ENCODE data around the gene LCN1. TPM values are rescaled to one million over a fixed set of nuclear protein-coding genes. Genes with fewer than 3 reads are reported as not detected.

The LCN1 gene
- total RNA-seq, 2 donors from 2014 or later, result not detected

GRCh38 chr9:135567311-135567710, 46.1 kb downstream of the LCN1 start:
- no peak overlapping the region for H3K4me3 ChIP-seq
- no peak for DNase-seq
- no peak overlapping the region for H3K9ac ChIP-seq (ENCODE audit: low read depth in 2 of 2, low read length in 2 of 2)
- no peak for TF ChIP-seq CTCF (IDR thresholded peaks at IDR 0.05)
- no peaks in the 10 kb centered on the region for H3K27me3 ChIP-seq
- H3K4me1 ChIP-seq, result no peaks in the 10 kb centered on the region
- H3K36me3 ChIP-seq, result no peaks in the 10 kb centered on the region
- H3K27ac ChIP-seq, result no peak overlapping the region
- H3K9me3 ChIP-seq, result no peaks in the 10 kb centered on the region
- intact Hi-C loops (cut with DNase I), result no loop called here

GRCh38 chr9:135568026-135568425, 46.8 kb downstream of the LCN1 start:
- Histone ChIP-seq H3K9ac (ENCODE audit: low read depth in 2 of 2, low read length in 2 of 2) (no peak overlapping the region), H3K4me3 (no peak overlapping the region), H3K36me3 (no peaks in the 10 kb centered on the region), H3K27me3 (no peaks in the 10 kb centered on the region), H3K9me3 (no peaks in the 10 kb centered on the region), H3K4me1 (no peaks in the 10 kb centered on the region), H3K27ac (no peak overlapping the region)
- intact Hi-C loops (cut with DNase I), result no loop called here
- no peak for DNase-seq
- no peak for TF ChIP-seq CTCF (IDR thresholded peaks at IDR 0.05)

- Histone ChIP-seq H3K36me3 (no peaks in the 10 kb centered on the region), H3K27me3 (no peaks in the 10 kb centered on the region), H3K4me3 (no peak overlapping the region), H3K27ac (no peak overlapping the region), H3K9me3 (no peaks in the 10 kb centered on the region), H3K4me1 (no peaks in the 10 kb centered on the region), H3K9ac (ENCODE audit: low read depth in 2 of 2, low read length in 2 of 2) (no peak overlapping the region)
- no peak for TF ChIP-seq CTCF (IDR thresholded peaks at IDR 0.05)
- intact Hi-C loops (cut with DNase I), result no loop called here
- no peak for DNase-seq
Measured at GRCh38 chr9:135570456-135570855, 49.2 kb downstream of the LCN1 start.

DNA sequence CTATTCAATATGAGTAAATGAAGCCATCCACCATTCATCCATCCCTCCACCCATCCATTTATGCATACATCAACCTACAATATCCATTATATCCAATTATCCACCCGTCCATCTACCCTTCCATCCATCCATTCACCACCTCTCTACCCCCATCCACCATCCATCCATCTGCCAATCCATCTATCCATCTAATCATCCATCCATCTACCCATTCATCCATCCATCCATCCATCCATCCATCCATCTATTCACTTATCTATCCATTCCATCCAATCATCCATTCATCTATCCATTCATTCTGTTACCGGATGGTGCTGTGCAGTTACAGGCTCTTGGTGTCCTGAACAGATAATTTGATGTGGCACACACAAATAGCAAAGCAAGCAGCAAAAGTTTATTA, 51.0 kb downstream of the LCN1 start:
- no peak overlapping the region for H3K9ac ChIP-seq (ENCODE audit: low read depth in 2 of 2, low read length in 2 of 2)
- no peak overlapping the region for H3K4me3 ChIP-seq
- H3K36me3 ChIP-seq, result no peaks in the 10 kb centered on the region
- no peak overlapping the region for H3K27ac ChIP-seq
- DNase-seq, result no peak
- H3K27me3 ChIP-seq, result no peaks in the 10 kb centered on the region
- no peaks in the 10 kb centered on the region for H3K9me3 ChIP-seq
- no peak for TF ChIP-seq CTCF (IDR thresholded peaks at IDR 0.05)
- intact Hi-C loops (cut with DNase I), result no loop called here
- H3K4me1 ChIP-seq, result no peaks in the 10 kb centered on the region

GRCh38 chr9:135573124-135573523, 51.9 kb downstream of the LCN1 start:
- DNase-seq, result no peak
- Histone ChIP-seq H3K27ac (no peak overlapping the region), H3K4me3 (no peak overlapping the region), H3K36me3 (no peaks in the 10 kb centered on the region), H3K4me1 (no peaks in the 10 kb centered on the region), H3K27me3 (no peaks in the 10 kb centered on the region), H3K9ac (ENCODE audit: low read depth in 2 of 2, low read length in 2 of 2) (no peak overlapping the region), H3K9me3 (no peaks in the 10 kb centered on the region)
- intact Hi-C loops (cut with DNase I), result no loop called here
- TF ChIP-seq CTCF (IDR thresholded peaks at IDR 0.05), result no peak

GRCh38 chr9:135574331-135574730, 53.1 kb downstream of the LCN1 start:
- no peaks in the 10 kb centered on the region for H3K4me1 ChIP-seq
- no peak overlapping the region for H3K27ac ChIP-seq
- intact Hi-C loops (cut with DNase I), result no loop called here
- H3K9me3 ChIP-seq, result no peaks in the 10 kb centered on the region
- no peak for TF ChIP-seq CTCF (IDR thresholded peaks at IDR 0.05)
- H3K4me3 ChIP-seq, result no peak overlapping the region
- no peaks in the 10 kb centered on the region for H3K36me3 ChIP-seq
- H3K9ac ChIP-seq (ENCODE audit: low read depth in 2 of 2, low read length in 2 of 2), result no peak overlapping the region
- no peaks in the 10 kb centered on the region for H3K27me3 ChIP-seq
- DNase-seq, result no peak
